NCI-H748 (cell line): ENCODE results near the gene CSMD2.
A peak's percentile ranks its signal among the peaks of the same experiment; 100 is the strongest.

Experiments
- DNase-seq: peaks from one replicate; lab custom pipeline; 2025; ENCODE audit not compliant: unreplicated experiment; lab: John Stamatoyannopoulos, UW

Gene CSMD2

DNA sequence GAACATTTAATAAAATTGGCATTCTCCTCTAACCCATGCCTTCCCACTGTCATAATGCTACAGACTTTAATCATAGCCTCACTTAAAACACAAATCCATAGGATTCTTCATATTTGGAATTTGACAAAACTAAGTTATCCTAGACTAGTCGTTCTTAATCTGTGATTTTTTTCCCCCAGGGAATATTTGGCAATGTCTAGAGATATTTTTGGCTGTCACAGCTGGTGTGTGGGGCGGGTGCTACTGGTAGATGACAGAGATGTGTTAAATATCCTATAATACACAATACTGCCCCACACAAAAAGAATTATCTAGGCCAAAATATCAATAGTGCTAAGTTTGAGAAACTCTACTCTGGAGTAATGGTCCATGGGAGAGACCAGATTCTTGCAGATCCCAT lies 396.9 kb downstream of the CSMD2 start:
- DNase-seq, result no peak

DNA sequence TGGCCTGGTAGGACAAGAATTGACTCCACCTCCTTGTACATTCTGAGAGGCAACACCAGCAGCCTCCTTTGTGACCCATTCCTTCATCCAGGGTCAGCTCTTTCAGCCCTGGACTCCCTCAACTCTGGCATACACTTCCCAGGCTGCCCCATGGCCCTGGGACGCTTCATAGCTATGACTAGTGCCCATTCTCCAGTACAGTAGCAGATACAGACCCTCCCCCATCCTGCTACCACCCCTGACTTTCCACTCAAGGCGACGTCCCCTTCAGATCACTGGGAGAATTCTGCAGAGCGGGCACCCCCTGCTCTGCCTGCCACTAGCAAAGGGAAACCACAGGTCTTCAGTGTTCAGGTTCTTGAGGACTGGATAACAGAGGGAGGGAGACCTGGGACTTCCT lies 400.9 kb downstream of the CSMD2 start:
- DNase-seq, result no peak

DNA sequence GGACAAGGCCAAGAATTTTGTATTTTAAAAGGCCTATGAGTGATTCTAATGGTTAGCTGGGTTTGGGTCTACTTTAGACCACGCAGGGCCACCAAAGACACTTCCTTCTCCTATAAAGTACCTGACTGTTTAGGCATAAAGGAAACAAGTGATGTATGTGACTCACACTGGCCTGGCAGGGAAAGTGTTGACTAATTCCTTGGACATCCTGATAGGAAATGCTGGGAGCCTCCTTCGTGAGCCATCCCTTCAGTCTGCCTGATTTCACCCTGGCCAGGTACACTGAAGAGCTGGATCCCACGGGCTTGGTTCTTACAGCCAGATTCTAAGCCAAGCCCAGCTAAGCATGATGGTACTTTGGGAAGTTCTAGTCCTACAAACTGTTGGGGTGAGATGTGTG lies 401.6 kb downstream of the CSMD2 start:
- DNase-seq, result no peak

DNA sequence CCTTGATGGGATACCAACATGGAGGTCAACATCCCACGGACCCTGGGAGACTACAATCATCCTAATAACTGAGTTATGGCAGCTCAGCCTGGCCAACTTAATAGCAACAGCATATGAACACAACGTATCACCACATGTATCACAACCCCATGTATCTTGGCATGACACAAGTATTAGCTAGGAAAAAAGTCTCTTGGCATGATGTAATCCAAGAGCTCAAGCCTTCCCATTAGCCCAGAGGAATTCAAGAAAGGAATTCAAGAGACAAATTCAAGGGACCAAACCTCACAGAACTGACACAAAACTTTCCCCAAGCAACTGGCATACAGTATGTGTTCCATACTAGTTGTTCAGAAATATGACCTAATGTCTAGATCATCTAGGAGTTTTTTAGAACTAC lies 402.1 kb downstream of the CSMD2 start:
- DNase-seq, result no peak

DNA sequence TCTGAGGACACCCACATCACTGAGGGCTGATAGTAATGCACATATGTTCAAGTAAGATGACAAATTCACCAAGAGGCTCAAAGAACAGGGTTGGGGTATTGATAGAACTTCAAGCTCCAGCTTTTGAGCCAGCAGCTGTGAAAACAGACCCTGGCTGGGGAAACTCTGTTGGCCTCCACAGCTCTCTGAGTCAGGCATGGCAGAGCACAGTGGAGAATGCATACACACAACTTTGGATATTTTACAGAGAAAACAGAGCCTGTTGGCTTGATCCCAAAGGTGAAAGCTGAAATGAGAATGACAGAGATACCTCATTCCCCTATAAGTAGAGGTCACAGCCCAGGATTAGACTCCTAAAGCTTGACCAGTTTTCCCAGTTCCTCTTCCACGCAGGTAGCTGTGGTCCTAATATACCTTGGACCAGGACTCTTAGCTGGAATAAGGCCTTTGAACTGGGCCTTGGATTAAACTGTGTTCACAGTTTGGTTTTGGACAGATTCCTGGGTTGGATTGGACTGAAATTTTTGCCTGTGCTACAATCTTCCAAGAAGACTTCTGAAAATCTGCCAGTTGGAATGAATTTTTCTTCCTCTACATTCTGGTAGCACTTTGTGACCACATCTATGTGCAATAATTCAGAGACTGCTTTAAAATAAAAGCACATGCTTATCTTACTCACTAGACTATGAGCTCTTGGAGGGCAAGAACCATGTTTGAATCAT lies 402.8 kb downstream of the CSMD2 start:
- no peak for DNase-seq

DNA sequence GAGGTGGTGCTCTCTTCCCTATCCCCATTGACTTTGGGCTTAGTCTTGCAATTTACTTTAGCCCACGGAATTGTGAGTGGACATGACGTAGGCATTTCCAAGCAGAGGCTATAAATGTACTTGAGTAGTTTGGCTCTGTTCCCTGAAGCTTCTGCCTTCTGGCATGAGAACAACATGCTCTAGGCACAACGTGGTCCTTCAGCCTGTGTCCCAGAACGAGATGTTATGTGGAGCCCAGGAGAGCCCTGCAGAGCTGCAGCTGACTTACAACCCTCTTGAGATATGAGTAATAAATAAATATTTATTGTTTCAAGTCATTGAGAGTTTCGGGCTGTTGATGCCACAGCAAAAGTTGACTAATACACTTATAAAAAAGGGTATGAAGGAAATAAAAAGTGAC lies 406.3 kb downstream of the CSMD2 start:
- no peak for DNase-seq

DNA sequence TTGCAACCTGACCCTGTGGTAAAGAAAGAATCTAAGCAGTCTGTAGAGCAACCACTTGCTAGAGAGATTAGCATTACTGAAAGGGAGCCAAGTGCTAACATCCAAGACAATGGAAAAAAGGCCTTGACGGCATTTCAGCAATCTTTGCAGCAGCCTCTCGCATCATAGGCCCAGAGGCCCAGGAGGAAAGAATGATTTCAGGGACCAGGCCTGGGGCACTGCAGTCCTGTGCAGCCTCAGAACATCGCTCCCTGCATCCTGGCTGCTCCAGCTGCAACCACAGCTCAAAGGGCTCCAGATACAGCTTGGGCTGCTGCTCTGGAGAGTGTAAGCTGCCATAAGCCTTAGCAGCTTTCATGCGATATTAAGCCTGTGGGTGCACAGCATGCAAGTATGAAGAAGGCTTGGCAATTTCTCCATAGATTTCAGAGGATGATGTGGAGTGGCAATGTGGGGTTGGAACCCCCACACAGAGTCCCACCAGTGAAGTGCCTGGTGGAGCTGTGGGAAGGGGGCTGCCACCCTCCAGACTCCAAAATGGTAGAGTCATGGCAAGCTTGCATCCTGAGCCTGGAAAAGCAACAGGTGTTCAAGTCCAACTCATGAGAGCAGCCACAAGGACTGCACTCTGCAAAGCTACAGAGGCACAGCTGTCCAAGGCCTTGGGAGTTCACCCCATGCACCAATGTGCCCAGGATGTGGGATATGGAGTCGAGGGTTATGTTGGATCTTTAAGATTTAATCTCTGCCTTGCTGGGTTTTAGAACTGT lies 411.8 kb downstream of the CSMD2 start:
- DNase-seq, result no peak

DNA sequence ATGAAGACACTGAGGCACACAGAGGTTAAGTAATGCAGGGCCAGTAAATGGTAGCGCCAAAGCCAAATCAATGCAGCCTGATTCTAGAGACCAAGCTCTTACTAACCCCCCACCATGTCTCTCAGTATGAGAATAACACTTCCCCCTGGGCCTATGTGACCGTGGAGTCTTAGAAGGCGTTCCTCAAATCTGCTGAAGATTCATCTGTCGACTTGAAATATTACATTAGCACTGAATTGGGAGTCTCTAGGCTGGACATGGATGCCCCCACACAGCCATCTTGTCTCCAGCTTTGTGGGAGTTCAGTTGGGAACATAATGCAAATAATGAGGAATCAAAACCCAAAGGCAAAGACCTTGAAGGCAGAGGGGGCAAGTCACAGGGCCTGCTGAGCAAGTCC lies 419.1 kb downstream of the CSMD2 start:
- DNase-seq, result no peak

DNA sequence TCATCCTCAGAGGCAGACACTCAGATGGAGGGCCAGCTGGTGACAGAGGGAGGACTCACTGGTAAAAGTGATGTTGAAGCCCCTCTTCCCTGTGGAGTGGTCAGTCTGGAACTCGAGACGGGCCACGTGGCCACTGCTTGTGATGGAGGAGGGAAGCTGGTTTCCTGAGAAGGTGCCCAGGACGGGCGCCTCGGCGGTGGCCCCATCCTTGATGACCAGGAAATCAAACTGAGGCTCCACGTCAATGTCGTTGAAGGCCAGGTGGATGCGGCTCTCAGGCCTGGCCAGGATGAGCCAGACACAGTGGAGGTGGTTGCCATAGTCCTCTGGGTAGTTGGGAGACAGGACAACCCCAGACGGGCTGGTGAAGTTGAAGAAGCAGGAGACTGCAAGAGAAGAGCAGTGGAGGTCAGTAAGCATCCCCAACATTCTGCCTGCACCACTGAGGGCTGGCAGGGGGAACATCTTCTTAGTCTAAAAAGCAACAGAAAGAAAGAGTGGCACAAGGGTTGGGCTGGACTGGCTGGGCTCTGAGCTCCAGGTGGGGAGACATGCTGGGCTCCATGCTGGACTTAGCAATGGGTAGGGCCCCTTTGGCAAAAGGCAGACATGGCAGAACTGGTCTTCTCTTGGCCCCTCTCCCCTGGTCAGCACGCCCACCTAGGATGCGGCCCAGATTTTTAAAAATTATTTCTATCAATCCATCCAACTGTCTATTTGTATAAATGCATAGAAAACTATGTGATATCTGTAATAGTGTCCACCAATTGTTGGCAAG lies 421.6 kb downstream of the CSMD2 start:
- no peak for DNase-seq

DNA sequence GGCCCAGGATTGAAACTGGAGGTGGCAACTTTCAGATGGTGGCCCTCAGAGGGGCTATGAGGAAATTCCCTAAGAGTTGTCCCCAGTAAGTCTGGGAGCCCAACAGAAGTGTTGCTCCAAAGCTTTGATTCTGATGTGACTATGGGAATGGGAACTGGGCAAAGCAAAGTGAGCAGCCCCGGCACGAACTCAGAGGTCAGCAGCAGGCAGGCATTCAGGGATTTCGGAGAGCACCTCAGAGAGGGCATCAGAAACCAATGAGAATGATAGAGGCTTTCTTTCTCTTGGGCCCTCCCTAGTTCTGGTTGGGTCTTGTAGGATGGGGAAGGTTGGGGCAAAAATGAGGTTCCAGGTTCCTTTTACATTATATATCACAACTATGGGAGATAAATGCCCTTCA lies 422.4 kb downstream of the CSMD2 start:
- no peak for DNase-seq

DNA sequence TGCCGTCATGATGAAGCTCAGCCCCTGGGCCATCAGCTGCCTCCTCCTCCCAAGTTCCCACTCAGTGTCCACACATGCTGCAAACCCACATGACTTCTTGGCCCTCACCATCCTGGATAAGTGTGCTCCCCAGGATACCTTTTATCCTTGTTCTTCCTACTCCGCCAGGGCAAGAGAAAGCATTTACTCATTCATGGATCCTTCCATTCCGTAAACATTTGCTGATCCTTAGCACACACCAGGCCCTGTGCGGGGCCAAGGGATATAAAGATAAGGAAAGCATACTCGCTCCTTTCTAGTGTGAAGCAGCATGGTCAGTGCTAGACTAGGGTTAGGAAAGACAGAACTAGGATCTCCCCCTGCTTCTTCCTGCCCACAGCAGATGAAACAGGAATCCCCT lies 423.3 kb downstream of the CSMD2 start:
- DNase-seq, result no peak

DNA sequence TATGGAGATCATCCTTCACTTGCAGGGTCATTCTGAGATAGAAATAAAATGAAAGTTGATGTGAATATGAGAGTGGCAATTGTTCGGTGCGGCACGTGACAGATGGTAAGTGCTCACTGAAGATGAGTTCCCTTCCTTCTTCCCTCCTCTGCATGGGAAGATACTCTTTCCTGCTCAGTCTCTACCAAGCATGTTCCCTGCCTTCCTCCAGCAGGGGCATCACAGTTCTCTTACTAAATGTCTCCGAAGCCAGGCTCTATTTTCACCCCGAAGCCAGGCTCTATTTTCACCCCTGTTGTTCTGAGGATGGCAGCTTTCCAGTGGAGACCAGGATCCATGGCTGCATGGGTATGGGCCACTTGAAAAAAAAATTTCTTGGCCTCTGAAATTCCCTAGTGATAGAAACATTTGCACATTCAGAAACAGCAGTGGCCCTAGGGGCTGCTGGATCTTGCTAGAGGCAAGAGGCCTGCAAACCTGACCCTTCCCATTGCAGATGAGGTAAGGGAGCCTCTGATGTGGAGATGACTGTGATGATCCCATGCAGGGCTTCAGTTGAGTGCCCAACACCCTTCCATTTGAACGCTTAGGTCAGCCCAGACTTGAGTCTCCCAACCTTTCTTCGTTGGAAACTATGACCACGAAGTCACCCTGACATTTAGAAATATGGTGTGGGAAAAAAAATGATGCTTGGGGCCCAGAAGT lies 424.8 kb downstream of the CSMD2 start:
- DNase-seq, result no peak

DNA sequence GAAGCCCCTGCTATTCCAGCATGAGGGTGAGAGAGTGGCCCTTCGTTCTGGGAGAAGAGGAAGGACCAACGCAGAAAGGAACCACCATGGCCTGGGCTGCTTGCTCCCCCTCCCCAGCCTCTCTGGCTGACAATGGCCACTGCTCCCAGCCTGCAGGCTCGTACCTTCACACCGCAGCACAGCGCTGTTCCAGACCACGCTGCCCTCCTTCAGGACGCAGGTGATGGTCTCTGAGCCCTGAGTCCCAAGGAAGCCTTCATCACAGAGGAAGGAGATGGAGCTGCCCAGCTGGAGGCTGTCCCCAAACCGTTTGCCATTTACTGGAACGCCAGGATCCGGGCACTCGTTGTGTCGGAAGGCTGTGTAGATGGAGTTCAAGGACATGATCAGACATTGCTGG lies 426.1 kb downstream of the CSMD2 start:
- no peak for DNase-seq

DNA sequence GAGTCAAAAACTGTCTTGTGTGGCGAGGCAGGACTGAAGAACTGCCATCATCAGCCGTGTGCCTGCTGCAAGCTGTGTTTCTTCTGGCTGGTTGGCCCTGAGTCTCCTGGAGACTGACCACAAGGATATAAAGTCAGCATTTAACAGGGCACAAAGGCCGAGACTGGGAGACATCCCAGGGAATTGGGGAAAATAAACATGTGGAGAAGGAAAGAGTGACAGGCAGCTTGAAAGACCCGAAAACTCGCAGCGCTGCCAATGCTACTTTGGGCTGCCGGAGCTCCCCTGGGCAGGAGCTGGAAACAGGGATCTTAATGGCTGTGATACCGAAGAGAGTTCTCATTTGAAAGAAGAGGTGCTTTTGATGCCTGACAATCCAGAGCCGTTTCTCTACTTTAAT lies 426.5 kb downstream of the CSMD2 start:
- DNase-seq, result no peak

DNA sequence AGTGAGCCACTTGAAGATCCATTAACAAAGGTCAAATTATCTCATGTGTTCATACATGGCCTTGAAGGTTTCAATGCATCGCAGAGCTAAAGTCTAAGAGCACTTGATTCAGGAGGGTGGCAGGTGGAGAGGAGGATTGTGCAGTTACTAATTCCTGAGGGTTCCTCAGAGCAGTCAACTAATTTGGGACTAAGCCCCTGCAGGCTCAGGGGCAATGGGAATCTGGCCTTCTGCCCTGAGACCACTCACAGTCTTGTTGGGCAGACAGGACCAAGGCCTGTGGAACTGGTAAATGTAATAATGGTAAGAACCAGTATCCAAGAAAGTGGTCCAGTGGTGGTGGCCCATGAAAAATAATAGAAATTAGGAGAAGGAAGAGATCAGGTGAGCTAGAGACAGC lies 428.5 kb downstream of the CSMD2 start:
- no peak for DNase-seq

DNA sequence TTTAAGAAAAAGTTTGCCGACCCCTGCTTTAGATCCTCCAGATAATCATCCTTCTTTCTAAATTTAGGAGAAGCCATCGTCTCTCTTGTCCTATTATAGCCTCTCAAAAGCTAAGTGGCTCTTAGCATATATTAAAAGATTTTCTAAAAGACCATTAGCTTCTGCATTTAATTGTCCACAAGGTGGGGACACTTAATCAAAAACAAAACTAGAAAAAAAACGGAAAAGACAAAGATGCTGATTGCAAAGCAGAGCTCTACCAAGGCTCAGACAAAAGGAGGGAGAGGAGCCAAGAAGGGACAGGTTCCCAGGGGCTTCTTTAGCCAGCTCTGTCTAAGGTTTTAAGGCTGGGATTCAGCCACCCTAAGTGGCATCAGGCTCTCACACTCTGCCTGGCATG lies 429.4 kb downstream of the CSMD2 start:
- DNase-seq, result peak; percentile 31

DNA sequence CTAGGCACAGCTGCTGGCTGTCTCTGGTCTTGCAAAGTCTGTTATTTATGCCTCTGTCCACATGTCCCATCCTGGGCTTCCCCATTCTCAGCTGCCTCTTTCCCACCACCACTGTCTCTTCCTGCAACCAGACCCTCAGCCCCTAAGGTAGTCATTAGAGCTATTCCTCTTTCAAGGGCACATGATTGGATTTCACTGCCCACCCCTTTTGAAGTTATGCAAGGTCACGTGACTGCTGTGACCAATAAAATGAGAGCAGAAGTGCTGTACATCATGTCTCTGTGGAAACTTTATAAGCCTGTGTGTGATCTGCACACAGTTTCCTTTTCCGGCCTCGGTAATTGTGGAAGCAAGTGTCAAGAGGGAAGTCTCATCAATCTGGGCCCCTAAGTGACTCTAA lies 437.7 kb downstream of the CSMD2 start:
- no peak for DNase-seq

DNA sequence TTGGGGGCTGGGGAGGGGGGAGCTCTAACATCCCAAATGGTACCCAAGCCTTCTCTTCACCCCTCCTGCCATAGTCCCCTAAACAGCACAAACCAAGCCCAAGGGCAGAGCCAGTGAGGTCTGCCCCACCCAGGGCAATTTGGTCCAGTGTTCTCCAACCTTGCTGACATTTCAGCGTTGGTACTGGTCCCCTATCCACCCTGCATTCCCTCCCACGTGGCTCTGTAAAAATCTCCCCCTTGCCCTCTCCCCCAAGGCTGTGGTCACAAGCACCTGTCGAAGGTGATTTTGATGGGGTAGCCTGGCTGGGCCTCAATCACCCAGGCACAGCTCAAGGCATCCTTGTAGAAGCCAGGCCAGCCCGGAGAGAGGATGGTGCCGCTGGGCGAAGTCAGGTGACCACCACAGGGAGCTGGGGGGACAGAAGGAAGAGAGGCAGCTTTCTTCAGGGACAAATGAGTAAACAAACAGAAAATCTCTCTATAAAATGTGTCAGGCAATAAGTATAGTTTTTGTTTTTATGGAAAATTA lies 438.7 kb downstream of the CSMD2 start:
- no peak for DNase-seq

DNA sequence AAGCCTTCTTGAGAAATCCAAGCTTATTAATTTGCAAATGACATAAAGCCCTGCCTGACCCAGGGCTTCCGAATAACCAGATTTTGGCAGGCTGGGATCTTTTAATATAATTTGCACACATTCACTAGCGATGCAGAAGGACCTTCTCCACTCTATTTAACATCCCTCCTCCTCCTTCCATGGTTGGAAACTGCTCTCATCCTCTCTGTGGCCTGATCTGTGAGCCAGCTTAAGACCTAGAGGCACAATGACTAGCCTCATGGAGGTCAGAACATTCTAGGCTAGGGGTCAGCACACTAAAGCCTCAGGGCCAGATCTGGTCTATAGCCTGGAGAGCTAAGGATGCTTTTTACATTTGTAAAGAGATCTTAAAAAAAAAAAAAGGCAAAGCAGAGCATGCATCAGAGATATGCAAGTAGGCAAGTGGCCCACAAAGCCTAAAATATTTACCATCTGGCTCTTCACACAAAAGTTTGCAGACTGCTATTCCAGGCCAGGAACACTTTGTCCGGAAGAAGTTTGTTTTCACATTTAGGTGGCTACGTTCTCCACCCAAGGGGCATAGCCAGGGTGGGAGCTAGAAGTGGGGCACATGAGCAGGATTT lies 439.4 kb downstream of the CSMD2 start:
- no peak for DNase-seq

DNA sequence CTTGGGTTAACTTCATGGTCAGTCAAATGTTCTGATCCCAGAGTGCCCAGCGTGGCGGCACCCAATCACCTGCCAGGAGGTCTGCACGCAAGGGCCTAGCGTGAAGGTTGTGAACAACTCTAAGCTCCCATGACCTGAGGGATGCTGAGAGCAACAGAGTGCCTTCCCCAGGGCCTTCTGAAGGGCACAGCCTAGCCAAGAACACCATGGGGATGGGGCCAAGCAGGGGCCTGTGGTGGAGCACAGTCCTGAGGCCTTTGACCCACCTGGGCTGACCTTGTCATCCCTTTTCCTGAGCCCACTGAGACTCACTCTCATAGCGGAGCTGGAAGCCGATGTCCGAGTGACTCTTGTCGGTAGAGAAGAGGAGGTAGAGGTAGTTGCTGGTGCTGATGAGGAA lies 440.0 kb downstream of the CSMD2 start:
- no peak for DNase-seq

DNA sequence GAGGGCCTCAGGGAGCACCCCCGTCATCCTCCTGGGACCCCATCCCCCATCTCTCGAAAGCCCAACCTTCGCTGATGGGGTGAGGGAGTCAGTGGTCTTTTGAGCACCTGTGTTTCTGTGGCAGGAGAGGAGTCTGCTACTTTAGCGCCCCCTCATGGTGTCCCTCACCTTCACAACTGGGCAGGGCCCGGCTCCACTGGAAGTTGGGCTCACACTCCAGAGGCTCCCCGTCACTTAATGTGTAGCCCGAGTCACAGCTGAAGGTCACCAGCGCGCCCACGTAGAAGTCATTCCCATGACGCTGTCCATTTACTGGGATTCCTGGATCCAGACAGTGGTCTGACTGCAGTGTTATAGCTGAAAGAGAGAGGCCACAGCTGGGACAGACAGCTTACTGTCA lies 440.7 kb downstream of the CSMD2 start:
- no peak for DNase-seq
